Ectodermal cell (in vitro differentiated cells): Measurements from ENCODE around the gene ITGAE.

Source experiments
- H3K27ac ChIP-seq: 2 replicates; pipeline ENCODE4 v1.7.0; 2013; ENCODE audit warnings: mild to moderate bottlenecking, low read depth, low read length; ENCODE audit not compliant: insufficient read depth, poor library complexity, severe bottlenecking
- H3K27me3 ChIP-seq: 2 replicates; pipeline ENCODE4 v1.7.0; 2013; ENCODE audit warnings: mild to moderate bottlenecking, low read length; ENCODE audit not compliant: insufficient read depth, control insufficient read depth, poor library complexity, severe bottlenecking
- H3K36me3 ChIP-seq: one replicate; pipeline ENCODE4 v1.7.0; 2013; ENCODE audit warnings: low read length; ENCODE audit not compliant: control insufficient read depth, insufficient read depth
- H3K4me1 ChIP-seq: one replicate; pipeline ENCODE4 v1.7.0; 2013; ENCODE audit warnings: low read length; ENCODE audit not compliant: control insufficient read depth, insufficient read depth
- H3K4me3 ChIP-seq: 2 replicates; pipeline ENCODE4 v1.7.0; 2013; ENCODE audit warnings: low read depth, low read length, control low read depth; ENCODE audit not compliant: insufficient read depth
- H3K9me3 ChIP-seq: 2 replicates; pipeline ENCODE4 v1.7.0; 2013; ENCODE audit warnings: mild to moderate bottlenecking, low read length, moderate library complexity; ENCODE audit not compliant: control insufficient read depth
- WGBS, 2 experiments: methylation state at CpG; one replicate each; pipeline ENCODE4 v1.1.7; 2013; ENCODE audit warnings: missing lambda C conversion rate in 2 of 2; 5-methylcytosine and 5-hydroxymethylcytosine counted together

ITGAE gene

GRCh38 chr17:3838206-3838605 lies 37.2 kb upstream of the ITGAE start:
- Histone ChIP-seq H3K27me3 (no peaks in the 10 kb centered on the region), H3K9me3 (no peaks in the 10 kb centered on the region), H3K36me3 (peaks cover 41% of the 10 kb centered on the region), H3K27ac (no peak overlapping the region), H3K4me3 (no peak overlapping the region), H3K4me1 (no peaks in the 10 kb centered on the region)
- 94 to 96% methylated on average over 12 of the region's 12 CpGs for WGBS, 2 experiments

- Histone ChIP-seq H3K9me3 (no peaks in the 10 kb centered on the region), H3K27ac (no peak overlapping the region), H3K4me3 (no peak overlapping the region), H3K27me3 (no peaks in the 10 kb centered on the region), H3K36me3 (peaks cover 33% of the 10 kb centered on the region), H3K4me1 (no peaks in the 10 kb centered on the region)
- 95 to 96% methylated on average over 10 of the region's 10 CpGs for WGBS, 2 experiments
Observed at GRCh38 chr17:3836551-3836950, 35.6 kb upstream of the ITGAE start.

- H3K27me3 ChIP-seq: no peaks in the 10 kb centered on the region
- WGBS, 2 experiments: 89 to 92% methylated on average over 14 of the region's 14 CpGs
- H3K9me3 ChIP-seq: no peaks in the 10 kb centered on the region
- no peak overlapping the region for H3K27ac ChIP-seq
- H3K36me3 ChIP-seq: peaks cover 30% of the 10 kb centered on the region
- no peaks in the 10 kb centered on the region for H3K4me1 ChIP-seq
- no peak overlapping the region for H3K4me3 ChIP-seq
Observed at GRCh38 chr17:3835410-3836229, 34.6 kb upstream of the ITGAE start.

- Histone ChIP-seq H3K36me3 (peaks cover 23% of the 10 kb centered on the region), H3K27ac (no peak overlapping the region), H3K4me1 (no peaks in the 10 kb centered on the region), H3K27me3 (no peaks in the 10 kb centered on the region), H3K4me3 (no peak overlapping the region), H3K9me3 (no peaks in the 10 kb centered on the region)
- WGBS, 2 experiments: 93 to 97% methylated on average over 4 of the region's 4 CpGs
Observed at GRCh38 chr17:3834811-3835210, 33.8 kb upstream of the ITGAE start.

- no peak overlapping the region for H3K27ac ChIP-seq
- WGBS, 2 experiments: 96 to 98% methylated on average over 7 of the region's 7 CpGs
- peaks cover 36% of the 10 kb centered on the region for H3K36me3 ChIP-seq
Observed at GRCh38 chr17:3828852-3829232, 27.9 kb upstream of the ITGAE start.

GRCh38 chr17:3828151-3828851 lies 27.3 kb upstream of the ITGAE start:
- Histone ChIP-seq H3K36me3 (peaks cover 42% of the 10 kb centered on the region), H3K4me1 (no peaks in the 10 kb centered on the region), H3K9me3 (no peaks in the 10 kb centered on the region), H3K4me3 (no peak overlapping the region), H3K27ac (no peak overlapping the region), H3K27me3 (no peaks in the 10 kb centered on the region)
- WGBS, 2 experiments: 91 to 96% methylated on average over 7 of the region's 7 CpGs

More at GRCh38 chr17:3828852-3829232, 27.9 kb upstream of the ITGAE start:
- Histone ChIP-seq H3K4me1 (no peaks in the 10 kb centered on the region), H3K4me3 (no peak overlapping the region), H3K9me3 (no peaks in the 10 kb centered on the region), H3K27me3 (no peaks in the 10 kb centered on the region)

GRCh38 chr17:3827124-3827773 lies 26.3 kb upstream of the ITGAE start:
- 75 to 85% methylated on average over 4 to 6 of the region's 6 CpGs for WGBS, 2 experiments
- Histone ChIP-seq H3K27ac (no peak overlapping the region), H3K9me3 (no peaks in the 10 kb centered on the region), H3K4me3 (no peak overlapping the region), H3K4me1 (no peaks in the 10 kb centered on the region), H3K36me3 (peaks cover 36% of the 10 kb centered on the region), H3K27me3 (no peaks in the 10 kb centered on the region)

GRCh38 chr17:3826191-3826590 lies 25.2 kb upstream of the ITGAE start:
- peaks cover 43% of the 10 kb centered on the region for H3K36me3 ChIP-seq

GRCh38 chr17:3821101-3821500 lies 20.1 kb upstream of the ITGAE start:
- H3K9me3 ChIP-seq: no peaks in the 10 kb centered on the region
- H3K4me1 ChIP-seq: no peaks in the 10 kb centered on the region
- no peaks in the 10 kb centered on the region for H3K27me3 ChIP-seq
- H3K36me3 ChIP-seq: peaks cover 42% of the 10 kb centered on the region
- no peak overlapping the region for H3K4me3 ChIP-seq
- WGBS, 2 experiments: 94 to 97% methylated on average over 9 of the region's 9 CpGs
- no peak overlapping the region for H3K27ac ChIP-seq

More at GRCh38 chr17:3826191-3826590, 25.2 kb upstream of the ITGAE start:
- no peak overlapping the region for H3K27ac ChIP-seq
- no peaks in the 10 kb centered on the region for H3K27me3 ChIP-seq
- no peaks in the 10 kb centered on the region for H3K4me1 ChIP-seq
- H3K4me3 ChIP-seq: no peak overlapping the region
- WGBS, 2 experiments: 89 to 95% methylated on average over 4 of the region's 4 CpGs
- H3K9me3 ChIP-seq: no peaks in the 10 kb centered on the region

GRCh38 chr17:3818786-3819185 lies 17.8 kb upstream of the ITGAE start:
- H3K4me3 ChIP-seq: no peak overlapping the region
- peaks cover 37% of the 10 kb centered on the region for H3K36me3 ChIP-seq
- H3K4me1 ChIP-seq: no peaks in the 10 kb centered on the region
- H3K27ac ChIP-seq: no peak overlapping the region
- no peaks in the 10 kb centered on the region for H3K9me3 ChIP-seq
- 94 to 95% methylated on average over 6 of the region's 6 CpGs for WGBS, 2 experiments
- H3K27me3 ChIP-seq: no peaks in the 10 kb centered on the region
